GM18505 (cell line): Measurements from ENCODE around the gene PDE6H.

Experiments
- ATAC-seq: cut with Tn5 transposase; IDR thresholded peaks from one replicate; pipeline ENCODE4 v1.9.1; 2021; ENCODE audit not compliant: unreplicated experiment
- POLR2A ChIP-seq: IDR thresholded peaks from 4 replicates; pipeline ENCODE4 v1.6.1; 2011; ENCODE audit warnings: borderline replicate concordance; ENCODE audit not compliant: insufficient read depth, insufficient read length; ENCODE audit errors: extremely low read depth

Gene PDE6H

GRCh38 chr12:14965221-14965620, 7.6 kb upstream of the PDE6H start:
- no peak for ATAC-seq
- TF ChIP-seq POLR2A, result no peak

GRCh38 chr12:14968478-14968877, 4.4 kb upstream of the PDE6H start:
- no peak for TF ChIP-seq POLR2A
- no peak for ATAC-seq

DNA sequence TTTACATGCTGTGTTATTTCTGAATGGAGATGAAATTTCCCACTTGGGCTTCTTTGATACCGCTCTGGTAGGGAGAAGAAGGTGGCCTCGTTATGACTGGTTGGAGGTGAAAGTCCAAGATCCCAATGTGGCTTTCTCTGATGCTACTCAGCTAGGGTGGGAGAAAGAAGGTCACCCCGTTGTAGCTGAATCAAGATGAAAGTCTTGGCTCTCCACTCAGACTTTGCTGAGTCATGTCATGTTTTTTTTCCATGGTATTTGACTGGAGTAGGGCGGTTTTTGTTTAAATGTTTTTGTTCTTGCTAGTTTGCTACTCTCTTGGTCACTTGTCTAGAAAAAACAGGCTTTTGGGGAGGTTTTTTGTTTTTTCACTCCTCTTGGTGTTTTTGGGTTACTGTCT, 2.4 kb upstream of the PDE6H start:
- no peak for ATAC-seq
- no peak for TF ChIP-seq POLR2A

- ATAC-seq, result no peak
- no peak for TF ChIP-seq POLR2A
These were observed 1.8 kb downstream of the PDE6H start for GRCh38 chr12:14974633-14975032.

- no peak for TF ChIP-seq POLR2A
These were observed 2.6 kb downstream of the PDE6H start for GRCh38 chr12:14975457-14975856.

DNA sequence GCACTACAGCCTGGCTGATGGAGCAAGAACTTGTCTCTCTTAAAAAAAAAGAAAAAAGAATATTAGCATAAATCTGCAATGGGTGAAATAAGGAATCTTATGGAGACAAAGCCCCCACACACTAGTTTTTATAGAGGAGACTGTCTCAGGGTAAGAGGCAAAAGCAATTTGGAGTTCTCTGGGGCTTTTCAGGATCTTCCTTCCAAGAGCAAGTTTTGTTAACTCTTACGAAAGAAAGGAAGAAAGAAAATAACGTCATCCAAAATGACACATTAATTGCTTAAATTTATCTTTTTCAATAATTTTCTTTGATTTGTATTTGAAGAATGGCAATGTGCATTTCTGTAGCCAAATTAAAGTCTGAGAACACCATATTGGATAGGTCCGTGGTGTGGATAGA, 3.8 kb downstream of the PDE6H start:
- ATAC-seq, result no peak

More at GRCh38 chr12:14975457-14975856, 2.6 kb downstream of the PDE6H start:
- no peak for ATAC-seq

DNA sequence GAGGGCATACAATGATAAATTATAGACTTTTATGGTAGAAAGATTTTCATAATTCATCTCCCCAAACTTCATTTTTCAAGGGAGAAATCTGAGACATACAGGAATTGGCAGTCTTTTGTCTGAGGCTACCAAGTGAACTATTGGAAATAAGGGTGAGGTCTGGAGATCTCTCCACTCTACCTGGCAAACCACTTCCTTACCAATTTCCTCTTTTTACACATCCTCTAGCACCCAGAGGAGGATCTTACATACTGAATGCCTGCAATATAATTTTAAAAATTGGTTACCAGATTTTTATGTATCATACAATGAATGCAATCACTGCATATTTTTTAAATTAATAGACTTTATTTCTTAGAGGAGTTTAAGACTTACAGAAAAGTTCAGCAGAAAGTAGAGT, 6.6 kb downstream of the PDE6H start:
- ATAC-seq, result no peak
- no peak for TF ChIP-seq POLR2A

More for the DNA sequence above, 3.8 kb downstream of the PDE6H start:
- TF ChIP-seq POLR2A, result no peak

- no peak for ATAC-seq
- TF ChIP-seq POLR2A, result no peak
These were observed 8.2 kb downstream of the PDE6H start for GRCh38 chr12:14981049-14981448.

DNA sequence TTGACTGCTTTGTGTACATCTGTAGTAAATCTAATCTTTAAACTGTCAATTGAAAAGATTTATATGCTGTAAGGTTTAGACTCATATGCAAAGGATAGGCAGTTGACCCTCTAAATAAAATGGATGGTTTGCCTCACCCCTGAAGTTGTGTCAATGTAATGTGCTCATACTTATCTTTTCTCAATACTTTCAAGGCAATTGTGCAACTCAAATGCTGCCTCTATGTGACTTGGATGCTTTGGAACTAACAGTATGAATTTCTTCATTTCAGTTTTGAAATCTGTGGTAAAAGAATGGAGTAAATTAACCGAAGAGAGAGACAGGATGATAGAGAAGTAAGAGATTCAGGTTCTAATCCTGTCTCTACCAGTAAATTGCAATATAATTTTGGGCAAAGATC, 9.7 kb downstream of the PDE6H start:
- no peak for ATAC-seq
- no peak for TF ChIP-seq POLR2A

GRCh38 chr12:14982991-14983390, 10.1 kb downstream of the PDE6H start:
- no peak for TF ChIP-seq POLR2A
- no peak for ATAC-seq

GRCh38 chr12:14984036-14984435, 11.2 kb downstream of the PDE6H start:
- no peak for TF ChIP-seq POLR2A
- ATAC-seq, result no peak

- no peak for ATAC-seq
- no peak for TF ChIP-seq POLR2A
These were observed 12.0 kb downstream of the PDE6H start for GRCh38 chr12:14984766-14985285.

- no peak for TF ChIP-seq POLR2A
- ATAC-seq, result no peak
These were observed 13.6 kb downstream of the PDE6H start for GRCh38 chr12:14986449-14986848.

DNA sequence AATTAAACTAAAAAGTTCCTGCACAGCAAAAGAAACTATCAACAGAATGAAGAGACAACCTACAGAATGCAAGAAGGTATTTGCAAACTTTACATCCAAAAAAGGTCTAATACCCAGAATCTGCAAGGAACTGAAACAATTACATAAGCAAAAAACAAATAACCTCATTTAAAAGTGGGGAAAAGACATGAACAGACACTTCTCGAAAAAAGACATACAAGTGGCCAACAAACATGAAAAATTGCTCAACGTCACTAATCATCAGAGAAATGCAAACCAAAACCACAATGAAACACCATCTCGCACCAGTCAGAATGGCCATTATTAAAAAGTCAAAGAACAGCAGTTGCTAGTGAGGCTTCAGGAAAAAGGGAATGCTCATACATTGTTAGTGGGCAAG, 15.2 kb downstream of the PDE6H start:
- TF ChIP-seq POLR2A, result no peak
- ATAC-seq, result no peak

GRCh38 chr12:14989790-14990189, 16.9 kb downstream of the PDE6H start:
- no peak for TF ChIP-seq POLR2A
- ATAC-seq, result peak; percentile 57
